Measurements from ENCODE around the gene CDV3.
"Not testable (repeated sequence)": the region's sequence is repeated elsewhere in the genome, so short reads cannot be mapped to it uniquely, and the experiment has no call there.

Gene CDV3

DNA sequence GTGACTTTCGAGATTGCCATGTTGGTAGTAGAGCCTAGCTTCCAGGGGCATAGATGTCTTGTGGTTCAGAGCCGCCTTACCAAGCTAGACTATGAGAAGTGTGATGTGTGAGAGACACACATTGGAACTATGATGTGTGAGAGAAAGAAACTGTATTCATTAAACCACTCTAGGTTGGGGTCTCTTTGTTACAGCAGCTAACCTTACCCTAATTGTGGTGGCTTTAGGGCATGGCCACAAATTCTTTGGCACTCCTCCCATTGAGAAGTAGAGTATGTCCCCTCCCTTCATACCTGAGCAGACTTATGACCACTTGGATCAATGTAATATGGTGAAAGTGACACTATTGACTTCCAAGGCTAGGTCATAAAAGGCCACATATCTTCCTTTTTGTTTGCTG lies 35.3 kb upstream of the CDV3 start:
- H3K9ac ChIP-seq = no peak overlapping the region
- H3K27ac ChIP-seq = no peak overlapping the region
- H3K4me2 ChIP-seq = no peak overlapping the region
- no peaks in the 10 kb centered on the region for H3K27me3 ChIP-seq
- H3K4me1 ChIP-seq = peaks cover 0 to 58% (median 12%) of the 10 kb centered on the region in 10 experiments; a peak in 17 of 20 replicates
- H3K4me3 ChIP-seq = no peak overlapping the region
- TF ChIP-seq Cebpa-rat (IDR thresholded peaks at IDR 0.05) = no peak
- peaks cover 6 to 18% (median 13%) of the 10 kb centered on the region in 11 experiments; a peak in 16 of 22 replicates for H3K9me3 ChIP-seq (replicated peaks in 1 of 11)
- H4K20me1 ChIP-seq = no peaks in the 10 kb centered on the region
- no peaks in the 10 kb centered on the region for H3K36me3 ChIP-seq

DNA sequence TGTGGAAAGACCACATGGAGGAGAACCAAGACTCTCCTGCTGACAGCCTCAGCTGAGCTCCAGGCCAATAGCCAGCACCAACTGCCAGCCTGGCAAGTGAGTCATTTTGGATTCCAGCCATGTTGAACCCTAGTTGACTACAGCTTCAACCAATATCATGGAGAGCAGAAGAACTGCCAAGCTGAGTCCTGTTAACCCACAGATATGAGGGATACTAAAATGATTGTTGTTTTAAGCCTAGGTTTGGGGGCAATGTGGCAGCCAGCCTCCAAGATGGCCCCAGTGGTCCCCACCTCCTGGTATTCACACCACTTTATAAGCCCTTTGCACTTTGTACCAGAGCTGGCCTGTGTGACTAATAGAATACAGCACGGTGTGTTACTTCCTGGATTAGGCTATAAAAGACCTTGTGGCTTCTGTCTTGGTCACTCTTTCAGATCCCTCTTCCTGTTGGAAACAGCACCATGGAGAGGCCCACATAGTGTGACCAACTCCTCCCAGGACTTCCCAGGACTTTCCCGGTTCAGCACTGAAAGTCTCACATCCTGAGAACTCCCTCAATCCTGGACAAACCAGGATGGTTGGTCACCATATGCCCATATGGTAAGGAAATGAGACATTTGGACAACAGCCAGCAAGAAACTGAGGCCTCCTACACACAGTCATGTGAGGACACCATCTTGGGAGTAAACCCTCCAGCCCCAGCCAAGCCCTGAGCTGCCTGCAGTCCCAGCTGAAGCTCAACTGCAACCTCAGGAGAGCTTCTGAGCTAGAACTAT lies 32.4 kb upstream of the CDV3 start:
- peaks cover 0 to 41% (median 12%) of the 10 kb centered on the region in 10 experiments; a peak in 17 of 20 replicates for H3K4me1 ChIP-seq
- H3K9me3 ChIP-seq (replicated peaks in 1 of 11) = peaks cover 6 to 18% (median 13%) of the 10 kb centered on the region in 11 experiments; a peak in 16 of 22 replicates
- H3K36me3 ChIP-seq = no peaks in the 10 kb centered on the region
- H3K4me2 ChIP-seq = peak overlapping the region in 10 of 11 experiments; percentile 2 to 83 (median 32); a peak in 16 of 22 replicates
- no peaks in the 10 kb centered on the region for H4K20me1 ChIP-seq
- H3K4me3 ChIP-seq = no peak overlapping the region
- TF ChIP-seq Cebpa-rat (IDR thresholded peaks at IDR 0.05) = no peak
- no peaks in the 10 kb centered on the region for H3K27me3 ChIP-seq
- peak overlapping the region in 3 of 11 experiments; percentile 33 to 56 (median 55); a peak in 5 of 22 replicates for H3K27ac ChIP-seq
- no peak overlapping the region for H3K9ac ChIP-seq

DNA sequence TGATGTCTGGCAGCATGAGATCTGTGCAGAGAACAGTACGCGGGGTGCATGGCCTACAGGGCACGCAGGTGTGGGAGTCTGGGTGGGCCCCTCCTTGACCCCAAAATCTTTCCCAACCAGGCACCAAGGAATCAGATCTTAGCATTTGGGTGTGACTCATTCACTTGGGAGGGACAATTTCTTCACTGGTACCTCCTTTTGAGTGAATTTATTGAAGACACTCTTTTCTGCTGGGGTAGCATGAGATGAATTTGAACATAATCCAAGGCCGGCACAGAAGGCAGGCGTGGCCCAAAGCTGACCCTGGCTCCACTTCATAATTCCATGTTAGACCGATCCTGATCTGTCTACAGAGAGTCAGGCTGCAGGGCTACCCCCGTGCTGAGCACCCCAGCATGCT lies 30.6 kb upstream of the CDV3 start:
- Histone ChIP-seq H3K9me3 (replicated peaks in 1 of 11) (peaks cover 6 to 17% (median 13%) of the 10 kb centered on the region in 11 experiments; a peak in 16 of 22 replicates), H3K4me1 (peaks cover 0 to 28% (median 12%) of the 10 kb centered on the region in 10 experiments; a peak in 17 of 20 replicates), H3K36me3 (no peaks in the 10 kb centered on the region), H4K20me1 (no peaks in the 10 kb centered on the region), H3K9ac (no peak overlapping the region), H3K4me3 (no peak overlapping the region), H3K27me3 (no peaks in the 10 kb centered on the region), H3K27ac (no peak overlapping the region), H3K4me2 (no peak overlapping the region)
- TF ChIP-seq Cebpa-rat (IDR thresholded peaks at IDR 0.05) = no peak

DNA sequence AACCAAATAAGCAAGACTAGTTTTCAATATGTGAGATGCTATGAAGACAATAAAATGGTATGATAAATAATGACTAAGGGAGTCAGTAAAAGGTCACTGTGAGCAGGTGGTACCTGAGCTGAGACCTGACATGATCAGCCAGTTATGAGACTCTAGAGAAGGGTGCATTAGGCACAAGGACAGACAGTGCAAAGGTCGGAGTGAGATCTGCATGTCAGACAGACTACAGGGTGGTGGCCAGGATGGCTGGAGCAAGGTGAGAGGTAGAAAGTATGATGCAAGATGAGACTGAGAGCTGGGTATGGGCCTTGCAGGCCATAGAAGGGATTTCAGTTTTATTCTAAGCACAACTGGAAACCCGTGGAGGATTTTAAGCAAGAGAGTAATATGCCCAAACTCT lies 28.5 kb upstream of the CDV3 start:
- H3K27ac ChIP-seq; H3K27me3 ChIP-seq; H4K20me1 ChIP-seq; H3K9me3 ChIP-seq (replicated peaks in 1 of 11); H3K9ac ChIP-seq; H3K4me3 ChIP-seq; H3K4me2 ChIP-seq; H3K36me3 ChIP-seq: not testable (repeated sequence)
- H3K4me1 ChIP-seq = peaks cover 0 to 34% (median 12%) of the 10 kb centered on the region in 10 experiments; a peak in 17 of 20 replicates

DNA sequence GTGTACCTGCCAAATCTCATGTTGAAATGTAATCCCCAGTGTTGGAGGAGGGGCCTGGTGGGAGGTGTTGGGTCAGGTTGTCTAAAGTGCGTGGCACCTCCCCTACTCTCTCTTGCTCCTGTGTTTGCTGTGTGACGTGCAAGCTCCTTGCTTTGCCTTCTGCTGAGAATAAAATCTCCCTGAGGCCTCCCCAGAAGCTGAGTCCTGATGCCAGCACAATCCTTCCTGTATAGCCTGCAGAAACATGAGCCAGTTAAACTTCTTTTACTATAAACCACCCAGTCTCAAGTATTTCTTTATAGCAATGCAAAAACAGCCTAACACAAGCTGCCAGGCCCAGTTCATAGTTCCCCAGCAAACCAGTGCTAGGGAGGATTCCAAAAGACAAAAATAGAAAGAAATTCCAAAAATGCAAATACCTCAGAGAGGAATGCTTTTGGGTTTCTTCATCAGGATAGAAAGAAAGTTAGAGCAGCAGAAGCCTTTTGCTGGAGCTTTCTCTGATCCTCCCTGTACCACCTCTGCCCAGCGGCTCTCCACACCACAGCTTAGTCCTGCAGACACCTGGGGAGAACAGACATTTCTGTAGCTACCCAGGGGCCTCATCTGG lies 25.9 kb upstream of the CDV3 start:
- Histone ChIP-seq H3K9ac (no peak overlapping the region), H3K27me3 (no peaks in the 10 kb centered on the region), H4K20me1 (no peaks in the 10 kb centered on the region), H3K4me1 (peaks cover 0 to 16% (median 0%) of the 10 kb centered on the region in 10 experiments; a peak in 6 of 20 replicates), H3K4me2 (no peak overlapping the region), H3K36me3 (no peaks in the 10 kb centered on the region), H3K27ac (no peak overlapping the region), H3K4me3 (no peak overlapping the region), H3K9me3 (replicated peaks in 1 of 11) (peaks cover 0 to 7% (median 0%) of the 10 kb centered on the region in 11 experiments; a peak in 1 of 22 replicates)
- no peak for TF ChIP-seq Cebpa-rat (IDR thresholded peaks at IDR 0.05)

DNA sequence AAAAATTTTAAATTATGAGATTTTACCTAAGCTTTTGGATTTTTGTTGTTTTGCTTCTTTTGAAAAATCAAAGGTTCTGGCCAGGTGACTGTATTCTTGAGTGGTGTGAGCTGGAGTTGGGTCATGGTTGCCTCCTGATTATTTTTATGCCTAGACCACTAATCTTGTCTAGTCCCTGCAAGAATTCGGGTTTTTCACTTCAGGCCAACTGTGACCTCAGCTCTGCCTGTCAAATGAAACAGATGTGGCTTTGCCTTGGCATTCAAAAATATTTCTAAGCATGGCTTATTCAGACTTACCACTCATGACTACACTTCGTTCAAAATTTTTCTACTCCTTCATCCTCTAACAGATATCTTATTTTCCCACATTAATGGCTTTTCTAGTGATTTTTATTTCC lies 25.4 kb upstream of the CDV3 start:
- no peaks in the 10 kb centered on the region for H4K20me1 ChIP-seq
- TF ChIP-seq Cebpa-rat (IDR thresholded peaks at IDR 0.05) = no peak
- H3K27me3 ChIP-seq = no peaks in the 10 kb centered on the region
- H3K4me2 ChIP-seq = peak overlapping the region in 2 of 11 experiments; percentile 47 to 57; a peak in 4 of 22 replicates
- peaks cover 0 to 7% (median 0%) of the 10 kb centered on the region in 11 experiments; a peak in 1 of 22 replicates for H3K9me3 ChIP-seq (replicated peaks in 1 of 11)
- no peaks in the 10 kb centered on the region for H3K36me3 ChIP-seq
- H3K27ac ChIP-seq = no peak overlapping the region
- H3K4me1 ChIP-seq = peaks cover 0 to 16% (median 0%) of the 10 kb centered on the region in 10 experiments; a peak in 6 of 20 replicates
- no peak overlapping the region for H3K4me3 ChIP-seq
- H3K9ac ChIP-seq = no peak overlapping the region

DNA sequence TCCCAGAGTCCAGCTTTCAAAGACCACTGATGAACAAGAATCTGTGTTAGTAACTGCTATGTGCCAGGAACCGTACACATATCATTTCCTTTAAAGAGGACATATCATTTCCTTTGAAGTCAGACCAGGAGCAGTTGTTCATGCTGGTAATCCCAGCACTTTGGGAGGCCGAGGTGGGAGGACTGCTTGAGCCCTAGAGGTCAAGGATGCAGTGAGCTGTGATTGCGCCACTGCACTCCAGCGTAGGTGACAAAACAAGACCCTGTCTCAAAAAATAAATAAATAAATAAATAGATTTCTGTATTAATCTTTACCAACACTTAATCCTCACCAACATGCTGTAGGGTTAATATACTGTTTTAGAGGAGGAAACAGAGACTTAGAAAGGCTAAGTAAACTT lies 23.9 kb upstream of the CDV3 start:
- Histone ChIP-seq H3K4me3 (no peak overlapping the region), H3K27ac (no peak overlapping the region), H3K27me3 (no peaks in the 10 kb centered on the region), H3K4me1 (peaks cover 0 to 16% (median 0%) of the 10 kb centered on the region in 10 experiments; a peak in 6 of 20 replicates), H3K9ac (no peak overlapping the region), H3K9me3 (replicated peaks in 1 of 11) (peaks cover 0 to 7% (median 0%) of the 10 kb centered on the region in 11 experiments; a peak in 1 of 22 replicates), H3K36me3 (no peaks in the 10 kb centered on the region), H3K4me2 (no peak overlapping the region), H4K20me1 (no peaks in the 10 kb centered on the region)
- TF ChIP-seq Cebpa-rat (IDR thresholded peaks at IDR 0.05) = no peak

DNA sequence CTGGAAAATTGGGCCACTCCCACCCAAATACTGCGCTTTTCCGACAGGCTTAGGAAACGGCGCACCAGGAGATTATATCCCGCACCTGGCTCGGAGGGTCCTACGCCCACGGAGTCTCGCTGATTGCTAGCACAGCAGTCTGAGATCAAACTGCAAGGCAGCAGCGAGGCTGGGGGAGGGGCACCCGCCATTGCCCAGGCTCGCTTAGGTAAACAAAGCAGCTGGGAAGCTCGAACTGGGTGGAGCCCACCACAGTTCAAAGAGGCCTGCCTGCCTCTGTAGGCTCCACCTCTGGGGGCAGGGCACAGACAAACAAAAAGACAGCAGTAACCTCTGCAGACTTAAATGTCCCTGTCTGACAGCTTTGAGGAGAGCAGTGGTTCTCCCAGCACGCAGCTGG lies 21.9 kb upstream of the CDV3 start:
- H3K9ac ChIP-seq; H3K4me2 ChIP-seq; H3K9me3 ChIP-seq (replicated peaks in 1 of 11): not testable (repeated sequence)

DNA sequence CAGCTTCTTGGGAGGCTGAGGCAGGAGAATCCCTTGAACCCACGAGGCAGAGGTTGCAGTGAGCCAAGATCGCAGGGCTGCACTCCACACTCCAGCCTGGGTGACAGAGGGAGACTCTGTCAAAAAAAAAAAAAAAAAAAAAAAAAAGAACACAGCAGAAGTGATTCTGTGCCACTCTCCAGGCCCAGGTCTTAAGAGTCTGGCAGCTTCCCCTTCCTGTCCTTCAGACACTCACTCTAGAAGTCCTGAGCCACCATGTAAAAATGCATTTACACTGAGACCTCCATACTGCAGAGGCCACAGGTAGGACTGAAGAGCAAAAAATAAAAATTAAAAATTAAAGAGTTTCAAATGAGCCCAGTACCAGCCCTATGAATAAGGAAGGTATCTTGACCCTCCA lies 11.8 kb upstream of the CDV3 start:
- no peak for TF ChIP-seq Cebpa-rat (IDR thresholded peaks at IDR 0.05)
- Histone ChIP-seq H3K9me3 (replicated peaks in 1 of 11) (peaks cover 8 to 21% (median 16%) of the 10 kb centered on the region in 11 experiments), H3K27ac (no peak overlapping the region), H3K4me2 (peak overlapping the region in 2 of 11 experiments; percentile 13 to 31; a peak in 3 of 22 replicates), H3K36me3 (no peaks in the 10 kb centered on the region), H3K9ac (no peak overlapping the region), H3K4me3 (no peak overlapping the region), H3K4me1 (peaks cover 0 to 15% (median 1%) of the 10 kb centered on the region in 10 experiments; a peak in 10 of 20 replicates), H4K20me1 (no peaks in the 10 kb centered on the region), H3K27me3 (no peaks in the 10 kb centered on the region)

More for the DNA sequence above, 21.9 kb upstream of the CDV3 start:
- H3K27me3 ChIP-seq, H3K27ac ChIP-seq, H3K36me3 ChIP-seq, H4K20me1 ChIP-seq, H3K4me3 ChIP-seq: not testable (repeated sequence)
- peaks cover 0 to 16% (median 0%) of the 10 kb centered on the region in 10 experiments; a peak in 6 of 20 replicates for H3K4me1 ChIP-seq

All from BLaER1 treated with 17β-estradiol and CSF1 and Interleukin-3, amounts not matched to agents 10 nM and 100 nM (cell line).